HCT116 (cell line): Measurements from ENCODE around the gene PRRX1. TPM values are rescaled to one million over a fixed set of nuclear protein-coding genes. Genes with fewer than 3 reads are reported as not detected.

ENCODE experiments used
- ATAC-seq: fragments of 200-7000 bp; cut with Tn5 transposase; 2 replicates; pipeline ENCODE4 v1.9.1; 2020; ENCODE audit warnings: mild to moderate bottlenecking, moderate library complexity
- BruUV-seq: library from RNA; stranded (reverse); fragments of 400-500 nt; replicated peaks from 2 replicates; lab custom pipeline; 2021; lab: Mats Ljungman, UMichigan
- CTCF ChIA-PET: fragments of 300-600 bp; sonication (Branson Sonifier 250); formaldehyde crosslinking; loops from one replicate; lab custom pipeline; 2021; ENCODE audit warnings: antibody characterized with exemption; lab: Charles Lee
- POLR2A ChIA-PET: fragments of 300-600, 350-600 bp; sonication (Branson Sonifier 250); formaldehyde crosslinking; loops from one replicate; lab custom pipeline; 2021; ENCODE audit warnings: antibody characterized with exemption; lab: Charles Lee
- RAD21 ChIA-PET, 2 experiments: fragments of 300-600 bp; sonication (Branson Sonifier 250); formaldehyde crosslinking; loops; one replicate each; lab custom pipeline; 2023; ENCODE audit warnings: low total read pairs in 2 of 2; ENCODE audit not compliant: uncharacterized antibody in 2 of 2, unreplicated experiment in 2 of 2, low non-redundant PET in 1 of 2; lab: Charles Lee
- DNase-seq: peaks from one replicate; pipeline ENCODE4 v3.0.0-alpha.2; 2010; ENCODE audit warnings: low read depth, low spot score
- H2AFZ ChIP-seq: fragments of 200-600 bp; shearing (Covaris generic), sonication (generic); 2 replicates; pipeline ENCODE4 v1.6.1; 2017; ENCODE audit warnings: low read depth, mixed run types, mixed read lengths, antibody characterized with exemption, low read length; ENCODE audit not compliant: poor library complexity, severe bottlenecking
- H3K27ac ChIP-seq: 2 replicates; pipeline ENCODE4 v1.5.1; 2012; ENCODE audit warnings: low read depth, low read length
- H3K27me3 ChIP-seq: fragments of 200-600 bp; sonication (generic); 2 replicates; pipeline ENCODE4 v1.6.1; 2016; ENCODE audit warnings: mixed run types, low read length, mixed read lengths; ENCODE audit not compliant: insufficient read depth
- H3K36me3 ChIP-seq, 2 experiments: fragments of 200-500 bp in 1 of 2; fragments of 200-600 bp in 1 of 2; sonication (Bioruptor generic) in 1 of 2; sonication (generic) in 1 of 2; 2 replicates each; pipeline versions ENCODE4 v1.5.1 to v1.6.1; 2014 to 2016; ENCODE audit warnings: low read length in 2 of 2, inconsistent platforms in 1 of 2, mixed read lengths in 1 of 2, mixed run types in 1 of 2; ENCODE audit not compliant: insufficient read depth in 2 of 2, control insufficient read depth in 1 of 2
- H3K4me1 ChIP-seq, 2 experiments: fragments of 200-600 bp in 1 of 2; sonication (generic) in 1 of 2; 2 replicates each; pipeline versions ENCODE4 v1.5.1 to v1.6.1; 2012 to 2017; ENCODE audit warnings: low read length in 2 of 2, inconsistent platforms in 1 of 2, mild to moderate bottlenecking in 1 of 2, mixed read lengths in 1 of 2, mixed run types in 1 of 2, moderate library complexity in 1 of 2; ENCODE audit not compliant: insufficient read depth in 2 of 2, control insufficient read depth in 1 of 2
- H3K4me2 ChIP-seq: fragments of 200-600 bp; sonication (generic); 2 replicates; pipeline ENCODE4 v1.6.1; 2017; ENCODE audit warnings: mixed run types, low read length, mixed read lengths
- H3K4me3 ChIP-seq, 2 experiments: fragments of 200-600 bp in 1 of 2; sonication (generic) in 1 of 2; replicated peaks in 1 of 2; 2 replicates each; pipeline ENCODE4 v1.5.1; 2011 to 2016; ENCODE audit warnings: low read length in 2 of 2, control low read depth in 1 of 2, low read depth in 1 of 2, mild to moderate bottlenecking in 1 of 2, mixed read lengths in 1 of 2, mixed run types in 1 of 2
- H3K79me2 ChIP-seq: fragments of 200-600 bp; sonication (generic); 2 replicates; pipeline ENCODE4 v1.6.1; 2017; ENCODE audit warnings: mild to moderate bottlenecking, mixed run types, low read length, moderate library complexity, mixed read lengths; ENCODE audit not compliant: insufficient read depth
- H3K9ac ChIP-seq: fragments of 200-600 bp; sonication (generic); 2 replicates; pipeline ENCODE4 v1.6.1; 2016; ENCODE audit warnings: low read length, mixed read lengths
- H3K9me2 ChIP-seq: fragments of 200-600 bp; sonication (generic), shearing (Covaris generic); 2 replicates; pipeline ENCODE4 v1.6.1; 2017; ENCODE audit warnings: mixed run types, mild to moderate bottlenecking, moderate library complexity; ENCODE audit not compliant: insufficient read depth
- H3K9me3 ChIP-seq, 2 experiments: fragments of 200-500 bp in 1 of 2; fragments of 200-600 bp in 1 of 2; sonication (Bioruptor generic) in 1 of 2; sonication (generic) in 1 of 2; 2 replicates each; pipeline ENCODE4 v1.6.1; 2014 to 2017; ENCODE audit warnings: low read length in 2 of 2, mixed read lengths in 2 of 2, inconsistent platforms in 1 of 2, low read depth in 1 of 2, mild to moderate bottlenecking in 1 of 2, mixed run types in 1 of 2, moderate library complexity in 1 of 2; ENCODE audit not compliant: control insufficient read depth in 1 of 2, insufficient read depth in 1 of 2
- H4K20me1 ChIP-seq: fragments of 200-600 bp; sonication (generic), shearing (Covaris generic); 2 replicates; pipeline ENCODE4 v1.6.1; 2017; ENCODE audit warnings: mixed run types, mild to moderate bottlenecking, moderate library complexity; ENCODE audit not compliant: insufficient read depth
- ELF1 ChIP-seq: IDR thresholded peaks from 2 replicates; pipeline ENCODE4 v1.6.1; 2012; ENCODE audit warnings: low read depth, borderline replicate concordance
- EZH2 ChIP-seq: fragments of 200-600 bp; sonication (generic); IDR thresholded peaks from 2 replicates; pipeline ENCODE4 v1.6.1; 2017; ENCODE audit warnings: antibody characterized with exemption, mixed run types
- EZH2phosphoT487 ChIP-seq: fragments of 200-600 bp; IDR thresholded peaks from 2 replicates; pipeline ENCODE4 v1.6.1; 2018; ENCODE audit warnings: antibody characterized with exemption, borderline replicate concordance
- FOSL1 ChIP-seq: IDR thresholded peaks from 2 replicates; pipeline ENCODE4 v1.6.1; 2012; ENCODE audit warnings: low read depth
- POLR2A ChIP-seq: IDR thresholded peaks from 2 replicates; pipeline ENCODE4 v1.7.0; 2011; ENCODE audit warnings: borderline replicate concordance; ENCODE audit not compliant: insufficient read depth, insufficient read length; ENCODE audit errors: extremely low read depth
- POLR2AphosphoS5 ChIP-seq: IDR thresholded peaks from 2 replicates; pipeline ENCODE4 v1.6.1; 2011; ENCODE audit warnings: mild to moderate bottlenecking, low read depth, low read length, moderate library complexity
- RAD21 ChIP-seq: IDR thresholded peaks from 2 replicates; pipeline ENCODE4 v1.6.1; 2012; ENCODE audit warnings: low read depth, mild to moderate bottlenecking
- YY1 ChIP-seq: IDR thresholded peaks from 2 replicates; pipeline ENCODE4 v1.6.1; 2011; ENCODE audit warnings: low read length, low read depth, moderate library complexity, mild to moderate bottlenecking; ENCODE audit not compliant: insufficient replicate concordance; ENCODE audit errors: extremely low read depth
- ZFX ChIP-seq: fragments of 450-650 bp; IDR thresholded peaks from 2 replicates; pipeline ENCODE4 v1.6.1; 2017
- ZNF274 ChIP-seq: fragments of 200-500 bp; sonication (Bioruptor generic); IDR thresholded peaks from 2 replicates; pipeline ENCODE4 v1.6.1; 2014; ENCODE audit warnings: mild to moderate bottlenecking, low read depth, low read length, inconsistent platforms
- intact Hi-C: fragments of 100-400 bp; cut with micrococcal nuclease; formaldehyde crosslinking; loops from 2 replicates; pipeline ENCODE4 v1.10.0; 2022
- total RNA-seq: library from RNA; stranded (reverse); gene quantifications from one replicate; pipeline ENCODE4 v1.2.1, GENCODE V29; 2021; ENCODE audit not compliant: unreplicated experiment
- TF ChIP-seq, protein P1 (sequence below): IDR thresholded peaks from 2 replicates; pipeline ENCODE4 v1.6.1; 2012
- TF ChIP-seq, protein P2 (sequence below): IDR thresholded peaks from 2 replicates; pipeline ENCODE4 v1.6.1; 2012
- TF ChIP-seq, protein P3 (sequence below), 3 experiments: fragments of 200-600 bp in 1 of 3; sonication (generic) in 1 of 3; IDR thresholded peaks in 2 of 3; conservative IDR thresholded peaks in 1 of 3; 2 replicates each; pipeline ENCODE4 v1.5.1; 2012 to 2017; ENCODE audit warnings: low read depth in 2 of 3, low read length in 2 of 3, antibody characterized with exemption in 1 of 3, borderline replicate concordance in 1 of 3, control low read depth in 1 of 3, mild to moderate bottlenecking in 1 of 3, mixed read lengths in 1 of 3, mixed run types in 1 of 3, moderate library complexity in 1 of 3; ENCODE audit not compliant: insufficient read depth in 1 of 3
- TF ChIP-seq, protein P4 (sequence below): IDR thresholded peaks from 2 replicates; pipeline ENCODE4 v1.6.1; 2012; ENCODE audit warnings: low read depth

Gene PRRX1
- total RNA-seq, 1 experiment from 2014 or later = 0.37 TPM

DNA sequence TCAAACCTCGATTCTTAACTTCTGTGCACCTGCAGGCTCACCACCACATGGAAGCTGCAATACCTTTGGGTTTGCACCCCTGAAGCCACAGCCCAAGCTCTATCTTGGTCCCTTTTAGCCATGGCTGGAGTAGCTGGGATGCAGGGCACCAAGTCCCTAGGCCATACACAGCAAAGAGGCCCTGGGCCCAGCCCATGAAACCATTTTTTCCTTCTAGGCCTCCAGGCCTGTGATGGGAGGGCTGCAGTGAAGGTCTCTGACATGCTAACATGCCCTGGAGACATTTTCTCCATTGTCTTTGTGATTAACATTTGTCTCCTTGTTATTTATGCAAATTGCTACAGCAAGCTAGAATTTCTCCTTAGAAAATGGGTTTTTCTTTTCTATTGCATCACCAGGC is 79.2 kb downstream of the PRRX1 start:
- Histone ChIP-seq H3K4me3 (no peak overlapping the region), H3K27ac (no peak overlapping the region), H3K9ac (no peak overlapping the region), H3K9me3 (no peaks in the 10 kb centered on the region), H2AFZ (no peak overlapping the region), H3K9me2 (no peaks in the 10 kb centered on the region), H4K20me1 (no peaks in the 10 kb centered on the region)
- ChIA-PET RAD21 (no interaction called here), CTCF (no interaction called here), POLR2A (no interaction called here)
- no TSS peak for BruUV-seq
- DNase-seq = no peak
- intact Hi-C loops = no loop called here
- no peak for TF ChIP-seq FOSL1
- no peak for TF ChIP-seq ZFX
- TF ChIP-seq POLR2AphosphoS5 = no peak
- TF ChIP-seq, protein P1, sequence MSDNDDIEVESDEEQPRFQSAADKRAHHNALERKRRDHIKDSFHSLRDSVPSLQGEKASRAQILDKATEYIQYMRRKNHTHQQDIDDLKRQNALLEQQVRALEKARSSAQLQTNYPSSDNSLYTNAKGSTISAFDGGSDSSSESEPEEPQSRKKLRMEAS = no peak
- no peak for TF ChIP-seq POLR2A
- no peak for TF ChIP-seq ELF1
- TF ChIP-seq, protein P2, sequence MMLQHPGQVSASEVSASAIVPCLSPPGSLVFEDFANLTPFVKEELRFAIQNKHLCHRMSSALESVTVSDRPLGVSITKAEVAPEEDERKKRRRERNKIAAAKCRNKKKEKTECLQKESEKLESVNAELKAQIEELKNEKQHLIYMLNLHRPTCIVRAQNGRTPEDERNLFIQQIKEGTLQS = no peak
- TF ChIP-seq, protein P3, sequence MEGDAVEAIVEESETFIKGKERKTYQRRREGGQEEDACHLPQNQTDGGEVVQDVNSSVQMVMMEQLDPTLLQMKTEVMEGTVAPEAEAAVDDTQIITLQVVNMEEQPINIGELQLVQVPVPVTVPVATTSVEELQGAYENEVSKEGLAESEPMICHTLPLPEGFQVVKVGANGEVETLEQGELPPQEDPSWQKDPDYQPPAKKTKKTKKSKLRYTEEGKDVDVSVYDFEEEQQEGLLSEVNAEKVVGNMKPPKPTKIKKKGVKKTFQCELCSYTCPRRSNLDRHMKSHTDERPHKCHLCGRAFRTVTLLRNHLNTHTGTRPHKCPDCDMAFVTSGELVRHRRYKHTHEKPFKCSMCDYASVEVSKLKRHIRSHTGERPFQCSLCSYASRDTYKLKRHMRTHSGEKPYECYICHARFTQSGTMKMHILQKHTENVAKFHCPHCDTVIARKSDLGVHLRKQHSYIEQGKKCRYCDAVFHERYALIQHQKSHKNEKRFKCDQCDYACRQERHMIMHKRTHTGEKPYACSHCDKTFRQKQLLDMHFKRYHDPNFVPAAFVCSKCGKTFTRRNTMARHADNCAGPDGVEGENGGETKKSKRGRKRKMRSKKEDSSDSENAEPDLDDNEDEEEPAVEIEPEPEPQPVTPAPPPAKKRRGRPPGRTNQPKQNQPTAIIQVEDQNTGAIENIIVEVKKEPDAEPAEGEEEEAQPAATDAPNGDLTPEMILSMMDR (IDR thresholded peaks at IDR 0.05 in 2 of 3, conservative IDR thresholded peaks at IDR 0.05 in 1 of 3; ENCODE audit: borderline replicate concordance in 1 of 3, insufficient read depth in 1 of 3, low read depth in 2 of 3, low read length in 2 of 3) = no peak
- TF ChIP-seq RAD21 = no peak
- no peak for TF ChIP-seq ZNF274
- TF ChIP-seq EZH2 = no peak
- TF ChIP-seq YY1 = no peak
- no peak for TF ChIP-seq EZH2phosphoT487
- TF ChIP-seq, protein P4, sequence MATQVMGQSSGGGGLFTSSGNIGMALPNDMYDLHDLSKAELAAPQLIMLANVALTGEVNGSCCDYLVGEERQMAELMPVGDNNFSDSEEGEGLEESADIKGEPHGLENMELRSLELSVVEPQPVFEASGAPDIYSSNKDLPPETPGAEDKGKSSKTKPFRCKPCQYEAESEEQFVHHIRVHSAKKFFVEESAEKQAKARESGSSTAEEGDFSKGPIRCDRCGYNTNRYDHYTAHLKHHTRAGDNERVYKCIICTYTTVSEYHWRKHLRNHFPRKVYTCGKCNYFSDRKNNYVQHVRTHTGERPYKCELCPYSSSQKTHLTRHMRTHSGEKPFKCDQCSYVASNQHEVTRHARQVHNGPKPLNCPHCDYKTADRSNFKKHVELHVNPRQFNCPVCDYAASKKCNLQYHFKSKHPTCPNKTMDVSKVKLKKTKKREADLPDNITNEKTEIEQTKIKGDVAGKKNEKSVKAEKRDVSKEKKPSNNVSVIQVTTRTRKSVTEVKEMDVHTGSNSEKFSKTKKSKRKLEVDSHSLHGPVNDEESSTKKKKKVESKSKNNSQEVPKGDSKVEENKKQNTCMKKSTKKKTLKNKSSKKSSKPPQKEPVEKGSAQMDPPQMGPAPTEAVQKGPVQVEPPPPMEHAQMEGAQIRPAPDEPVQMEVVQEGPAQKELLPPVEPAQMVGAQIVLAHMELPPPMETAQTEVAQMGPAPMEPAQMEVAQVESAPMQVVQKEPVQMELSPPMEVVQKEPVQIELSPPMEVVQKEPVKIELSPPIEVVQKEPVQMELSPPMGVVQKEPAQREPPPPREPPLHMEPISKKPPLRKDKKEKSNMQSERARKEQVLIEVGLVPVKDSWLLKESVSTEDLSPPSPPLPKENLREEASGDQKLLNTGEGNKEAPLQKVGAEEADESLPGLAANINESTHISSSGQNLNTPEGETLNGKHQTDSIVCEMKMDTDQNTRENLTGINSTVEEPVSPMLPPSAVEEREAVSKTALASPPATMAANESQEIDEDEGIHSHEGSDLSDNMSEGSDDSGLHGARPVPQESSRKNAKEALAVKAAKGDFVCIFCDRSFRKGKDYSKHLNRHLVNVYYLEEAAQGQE = no peak
- TF ChIP-seq, all 23 proteins: peak for 0
- no peaks in the 10 kb centered on the region for H3K4me1 ChIP-seq
- H3K27me3 ChIP-seq = 0 out of 2 replicates have a peak, but pooled peaks cover 4% of the 10 kb centered on the region
- H3K36me3 ChIP-seq = no peaks in the 10 kb centered on the region
- no peak overlapping the region for H3K4me2 ChIP-seq
- ATAC-seq = no peak
- no peaks in the 10 kb centered on the region for H3K79me2 ChIP-seq
